GM12892 (cell line): ENCODE measurements around the gene DCDC1.

Source experiments
- POLR2A ChIP-seq: IDR thresholded peaks from 2 replicates; pipeline ENCODE4 v1.6.1; 2011; ENCODE audit warnings: low read depth, low read length, control low read depth
- POLR2AphosphoS5 ChIP-seq: IDR thresholded peaks from 2 replicates; pipeline ENCODE4 v1.6.1; 2011; ENCODE audit warnings: low read depth, low read length, control low read depth

- TF ChIP-seq POLR2A (no peak), POLR2AphosphoS5 (no peak)
These were observed 101.8 kb downstream of the DCDC1 start for GRCh38 chr11:31267720-31268119.
